ENCODE data around the gene SLC25A19. TPM values are rescaled to one million over a fixed set of nuclear protein-coding genes. Genes with fewer than 3 reads are reported as not detected.
"Not testable (repeated sequence)": the region's sequence is repeated elsewhere in the genome, so short reads cannot be mapped to it uniquely, and the experiment has no call there.

Gene SLC25A19
- total RNA-seq, 1 donor from 2014 or later = 4.9 TPM

- DNase-seq = no peak
Observed at GRCh38 chr17:75267411-75268232, 21.6 kb downstream of the SLC25A19 start.

GRCh38 chr17:75267153-75267410, 22.2 kb downstream of the SLC25A19 start:
- DNase-seq = no peak

GRCh38 chr17:75266316-75267152, 22.7 kb downstream of the SLC25A19 start:
- peak; percentile 58 for DNase-seq

GRCh38 chr17:75265614-75266315, 23.5 kb downstream of the SLC25A19 start:
- no peak for DNase-seq

- no peak for DNase-seq
Observed at GRCh38 chr17:75263055-75263454, 26.2 kb downstream of the SLC25A19 start.

- DNase-seq = no peak
Observed at GRCh38 chr17:75262112-75262606, 27.1 kb downstream of the SLC25A19 start.

GRCh38 chr17:75261336-75262111, 27.7 kb downstream of the SLC25A19 start, which contains the start of the genes GGA3 and MRPS7:
Gene GGA3, minus strand, starts transcription at chr17:75261606. Its CDS starts 19 bp downstream, at chr17:75261587.
Gene MRPS7, plus strand, starts transcription at chr17:75261879. Its CDS starts 22 bp downstream, at chr17:75261901.
- peak; percentile 98 for DNase-seq

- no peak for DNase-seq
Observed at GRCh38 chr17:75260641-75261335, 28.4 kb downstream of the SLC25A19 start.

- DNase-seq = not testable (repeated sequence)
Observed at GRCh38 chr17:75257228-75257627, 32.0 kb downstream of the SLC25A19 start.

GRCh38 chr17:75255954-75256698, 33.1 kb downstream of the SLC25A19 start:
- not testable (repeated sequence) for DNase-seq

GRCh38 chr17:75252039-75252816, 37.0 kb downstream of the SLC25A19 start:
- no peak for DNase-seq

- no peak for DNase-seq
Observed at GRCh38 chr17:75250009-75250471, 39.2 kb downstream of the SLC25A19 start.

- no peak for DNase-seq
Observed at GRCh38 chr17:75249564-75249963, 39.7 kb downstream of the SLC25A19 start.

GRCh38 chr17:75246404-75246803, 42.8 kb downstream of the SLC25A19 start:
- DNase-seq = no peak

GRCh38 chr17:75245011-75245410, 44.2 kb downstream of the SLC25A19 start:
- no peak for DNase-seq

GRCh38 chr17:75244133-75244866, 44.9 kb downstream of the SLC25A19 start:
- no peak for DNase-seq

- DNase-seq = no peak
Observed at GRCh38 chr17:75242461-75243042, 46.7 kb downstream of the SLC25A19 start.

GRCh38 chr17:75241996-75242460, 47.2 kb downstream of the SLC25A19 start:
- DNase-seq = no peak

All from tongue (tissue), 2 donors.